Thymus (tissue), 11 donors: ENCODE results near the gene SLC39A10. TPM values are rescaled to one million over a fixed set of nuclear protein-coding genes. Genes with fewer than 3 reads are reported as not detected.

Source experiments
- DNase-seq, 9 donors: peaks; one replicate each; pipeline ENCODE4 v3.0.0-alpha.2; 2013; ENCODE audit warnings: low spot score in 9 of 9, low read depth in 6 of 9, missing footprints in 1 of 9
- H3K27ac ChIP-seq, 2 donors: one replicate each; pipeline ENCODE4 v1.5.1; 2013; ENCODE audit warnings: control low read depth in 1 of 2, low read depth in 1 of 2, low read length in 1 of 2, mild to moderate bottlenecking in 1 of 2, moderate library complexity in 1 of 2
- H3K27me3 ChIP-seq, 2 donors: one replicate each; pipeline ENCODE4 v1.5.1; 2013; ENCODE audit warnings: low read length in 1 of 2; ENCODE audit not compliant: control insufficient read depth in 2 of 2, insufficient read depth in 1 of 2
- H3K36me3 ChIP-seq, 2 donors: one replicate each; pipeline ENCODE4 v1.5.1; 2013; ENCODE audit warnings: low read length in 1 of 2, mild to moderate bottlenecking in 1 of 2, moderate library complexity in 1 of 2; ENCODE audit not compliant: control insufficient read depth in 2 of 2, insufficient read depth in 2 of 2
- H3K4me1 ChIP-seq, 2 donors: one replicate each; pipeline ENCODE4 v1.5.1; 2013; ENCODE audit warnings: low read length in 2 of 2; ENCODE audit not compliant: control insufficient read depth in 2 of 2, insufficient read depth in 2 of 2
- H3K4me3 ChIP-seq, 2 donors: one replicate each; pipeline ENCODE4 v1.5.1; 2013; ENCODE audit warnings: low read length in 2 of 2, control low read depth in 1 of 2, mild to moderate bottlenecking in 1 of 2
- H3K9me3 ChIP-seq, 2 donors: one replicate each; pipeline ENCODE4 v1.5.1; 2013; ENCODE audit warnings: low read length in 1 of 2, mild to moderate bottlenecking in 1 of 2; ENCODE audit not compliant: control insufficient read depth in 2 of 2, insufficient read depth in 1 of 2
- WGBS: extraction: QIAGEN DNeasy Blood & Tissue Kit; methylation state at CpG from one replicate; pipeline ENCODE4 v1.1.7; 2013; 5-methylcytosine and 5-hydroxymethylcytosine counted together
- polyA plus RNA-seq: library from polyadenylated mRNA; stranded (reverse); fragments of 200-250 nt; gene quantifications from one replicate; pipeline ENCODE4 v1.2.3, GENCODE V29; 2013
- total RNA-seq: library from RNA; stranded (reverse); fragments of 120-200 nt; gene quantifications from one replicate; pipeline ENCODE4 v1.2.4, GENCODE V29; 2013
- donor health status: healthy.

The SLC39A10 gene
- total and polyA plus RNA-seq, 2 donors: 11.4 to 40.2 TPM

GRCh38 chr2:195622966-195623365 lies 34.1 kb upstream of the SLC39A10 start:
- Histone ChIP-seq H3K36me3 (no peaks in the 10 kb centered on the region), H3K27ac (no peak overlapping the region), H3K4me3 (no peak overlapping the region), H3K9me3 (no peaks in the 10 kb centered on the region), H3K27me3 (no peaks in the 10 kb centered on the region), H3K4me1 (no peaks in the 10 kb centered on the region)
- DNase-seq: no peak

GRCh38 chr2:195626507-195626906 lies 30.5 kb upstream of the SLC39A10 start:
- no peak for DNase-seq
- WGBS: 91% methylated on average over 2 of the region's 2 CpGs
- Histone ChIP-seq H3K4me1 (no peaks in the 10 kb centered on the region), H3K36me3 (no peaks in the 10 kb centered on the region), H3K9me3 (no peaks in the 10 kb centered on the region), H3K27ac (no peak overlapping the region), H3K27me3 (no peaks in the 10 kb centered on the region), H3K4me3 (no peak overlapping the region)

- Histone ChIP-seq H3K4me1 (no peaks in the 10 kb centered on the region), H3K4me3 (no peak overlapping the region), H3K27me3 (no peaks in the 10 kb centered on the region), H3K9me3 (no peaks in the 10 kb centered on the region), H3K36me3 (no peaks in the 10 kb centered on the region), H3K27ac (no peak overlapping the region)
- 98% methylated on average over 1 of the region's 1 CpG for WGBS
- DNase-seq: no peak
Observed at GRCh38 chr2:195628666-195629065, 28.4 kb upstream of the SLC39A10 start.

GRCh38 chr2:195632856-195633572 lies 24.0 kb upstream of the SLC39A10 start:
- Histone ChIP-seq H3K27ac (no peak overlapping the region), H3K4me1 (no peaks in the 10 kb centered on the region), H3K27me3 (no peaks in the 10 kb centered on the region), H3K4me3 (no peak overlapping the region), H3K9me3 (no peaks in the 10 kb centered on the region), H3K36me3 (no peaks in the 10 kb centered on the region)
- DNase-seq: no peak
- 96% methylated on average over 10 of the region's 10 CpGs for WGBS

GRCh38 chr2:195633573-195633870 lies 23.5 kb upstream of the SLC39A10 start:
- 99% methylated on average over 4 of the region's 4 CpGs for WGBS
- no peak overlapping the region for H3K27ac ChIP-seq
- H3K27me3 ChIP-seq: no peaks in the 10 kb centered on the region
- no peak overlapping the region for H3K4me3 ChIP-seq
- H3K4me1 ChIP-seq: no peaks in the 10 kb centered on the region
- DNase-seq: no peak
- H3K9me3 ChIP-seq: no peaks in the 10 kb centered on the region
- no peaks in the 10 kb centered on the region for H3K36me3 ChIP-seq

- H3K36me3 ChIP-seq: no peaks in the 10 kb centered on the region
- H3K4me1 ChIP-seq: no peaks in the 10 kb centered on the region
- WGBS: 86% methylated on average over 3 of the region's 3 CpGs
- no peak for DNase-seq
- no peak overlapping the region for H3K4me3 ChIP-seq
- no peak overlapping the region for H3K27ac ChIP-seq
- no peaks in the 10 kb centered on the region for H3K9me3 ChIP-seq
- no peaks in the 10 kb centered on the region for H3K27me3 ChIP-seq
Observed at GRCh38 chr2:195633974-195634373, 23.1 kb upstream of the SLC39A10 start.

GRCh38 chr2:195636890-195637289 lies 20.1 kb upstream of the SLC39A10 start:
- H3K36me3 ChIP-seq: no peaks in the 10 kb centered on the region
- no peak overlapping the region for H3K27ac ChIP-seq
- no peak for DNase-seq
- H3K9me3 ChIP-seq: no peaks in the 10 kb centered on the region
- no peaks in the 10 kb centered on the region for H3K4me1 ChIP-seq
- no peak overlapping the region for H3K4me3 ChIP-seq
- H3K27me3 ChIP-seq: no peaks in the 10 kb centered on the region

GRCh38 chr2:195638750-195639149 lies 18.3 kb upstream of the SLC39A10 start:
- Histone ChIP-seq H3K4me1 (no peaks in the 10 kb centered on the region), H3K36me3 (no peaks in the 10 kb centered on the region), H3K9me3 (no peaks in the 10 kb centered on the region), H3K27me3 (no peaks in the 10 kb centered on the region), H3K4me3 (no peak overlapping the region), H3K27ac (no peak overlapping the region)
- DNase-seq: no peak
- 98% methylated on average over 4 of the region's 4 CpGs for WGBS

- 99% methylated on average over 7 of the region's 7 CpGs for WGBS
- DNase-seq: no peak
- H3K27ac ChIP-seq: no peak overlapping the region
- no peaks in the 10 kb centered on the region for H3K4me1 ChIP-seq
- H3K27me3 ChIP-seq: no peaks in the 10 kb centered on the region
- H3K4me3 ChIP-seq: no peak overlapping the region
- H3K36me3 ChIP-seq: no peaks in the 10 kb centered on the region
- H3K9me3 ChIP-seq: no peaks in the 10 kb centered on the region
Observed at GRCh38 chr2:195639238-195639858, 17.7 kb upstream of the SLC39A10 start.
